WTC11 (cell line): ENCODE data around the gene KDM3B. TPM values are rescaled to one million over a fixed set of nuclear protein-coding genes. Genes with fewer than 3 reads are reported as not detected.
A peak's percentile ranks its signal among the peaks of the same experiment; 100 is the strongest.

Source experiments
- ATAC-seq: fragments of 200-7000 bp; cut with Tn5 transposase; 2 replicates; pipeline ENCODE4 v1.10.0; 2021; ENCODE audit warnings: mild to moderate bottlenecking, moderate library complexity
- CTCF ChIA-PET: fragments of 300-600 bp; sonication (Branson Sonifier 250); formaldehyde crosslinking; loops from one replicate; lab custom pipeline; 2021; ENCODE audit warnings: antibody characterized with exemption; lab: Charles Lee
- POLR2A ChIA-PET: fragments of 350-600 bp; sonication (Branson Sonifier 250); formaldehyde crosslinking; loops from one replicate; lab custom pipeline; 2021; ENCODE audit warnings: antibody characterized with exemption; lab: Charles Lee
- DNase-seq: peaks from one replicate; pipeline ENCODE4 v3.0.0; 2021; ENCODE audit warnings: low spot score
- H3K27ac Mint-ChIP-seq: 2 replicates; pipeline ENCODE4 v1.8.0; 2021; ENCODE audit warnings: mixed read lengths
- H3K27me3 Mint-ChIP-seq: 2 replicates; pipeline ENCODE4 v1.8.0; 2021; ENCODE audit warnings: low read depth, mild to moderate bottlenecking, moderate library complexity, mixed read lengths
- H3K36me3 Mint-ChIP-seq: 2 replicates; pipeline ENCODE4 v1.8.0; 2021; ENCODE audit warnings: mixed read lengths
- H3K4me1 Mint-ChIP-seq: 2 replicates; pipeline ENCODE4 v1.8.0; 2022; ENCODE audit warnings: mixed read lengths
- H3K4me3 Mint-ChIP-seq: 2 replicates; pipeline ENCODE4 v1.8.0; 2021; ENCODE audit warnings: mild to moderate bottlenecking, moderate library complexity, mixed read lengths
- H3K9me3 Mint-ChIP-seq: 2 replicates; pipeline ENCODE4 v1.8.0; 2021; ENCODE audit warnings: mixed read lengths
- ATF1 ChIP-seq: sonication (generic); formaldehyde crosslinking; IDR thresholded peaks from 2 replicates; pipeline ENCODE4 v1.8.1; 2023; ENCODE audit warnings: mild to moderate bottlenecking, moderate library complexity, missing genetic modification reagents
- HMGA2 ChIP-seq: fragments of 250-450 bp; sonication (Bioruptor Pico); IDR thresholded peaks from 2 replicates; pipeline ENCODE4 v1.4.0; 2021; ENCODE audit warnings: mild to moderate bottlenecking, moderate library complexity
- JUN ChIP-seq: sonication (generic); formaldehyde crosslinking; IDR thresholded peaks from 2 replicates; pipeline ENCODE4 v1.8.0; 2023; ENCODE audit warnings: mild to moderate bottlenecking, missing genetic modification reagents
- NR1H2 ChIP-seq: sonication (generic); formaldehyde crosslinking; IDR thresholded peaks from 2 replicates; pipeline ENCODE4 v1.9.0; 2021; ENCODE audit warnings: mild to moderate bottlenecking, moderate library complexity, missing genetic modification reagents
- RORB ChIP-seq: fragments of 250-450 bp; sonication (Bioruptor Pico); IDR thresholded peaks from 2 replicates; pipeline ENCODE4 v1.9.0; 2021; ENCODE audit warnings: mild to moderate bottlenecking
- SP1 ChIP-seq: sonication (generic); formaldehyde crosslinking; conservative IDR thresholded peaks from 2 replicates; pipeline ENCODE4 v1.8.1; 2022; ENCODE audit warnings: missing genetic modification reagents
- TCF7 ChIP-seq: sonication (generic); formaldehyde crosslinking; IDR thresholded peaks from 2 replicates; pipeline ENCODE4 v1.8.0; 2022; ENCODE audit warnings: mild to moderate bottlenecking, low read depth, missing genetic modification reagents, moderate library complexity
- TP53 ChIP-seq: sonication (generic); formaldehyde crosslinking; IDR thresholded peaks from 2 replicates; pipeline ENCODE4 v1.8.1; 2023; ENCODE audit warnings: mild to moderate bottlenecking, missing genetic modification reagents
- ZBTB21 ChIP-seq: sonication (generic); formaldehyde crosslinking; IDR thresholded peaks from 2 replicates; pipeline ENCODE4 v1.8.1; 2023; ENCODE audit warnings: mild to moderate bottlenecking, missing genetic modification reagents, borderline replicate concordance
- ZNF232 ChIP-seq: sonication (generic); formaldehyde crosslinking; IDR thresholded peaks from 2 replicates; pipeline ENCODE4 v1.8.0; 2022; ENCODE audit warnings: mild to moderate bottlenecking, missing genetic modification reagents
- ZNF416 ChIP-seq: fragments of 250-450 bp; sonication (Bioruptor Pico); IDR thresholded peaks from 2 replicates; pipeline ENCODE4 v1.9.0; 2021; ENCODE audit warnings: mild to moderate bottlenecking, inconsistent platforms
- total RNA-seq: library from RNA; stranded (reverse); gene quantifications from 3 replicates; pipeline ENCODE4 v1.2.3, GENCODE V29; 2021
- TF ChIP-seq, protein P1 (sequence below): sonication (generic); formaldehyde crosslinking; IDR thresholded peaks from 2 replicates; pipeline ENCODE4 v1.8.1; 2023; ENCODE audit warnings: mild to moderate bottlenecking, moderate library complexity, missing genetic modification reagents
- TF ChIP-seq, protein P2 (sequence below): sonication (generic); formaldehyde crosslinking; conservative IDR thresholded peaks from 2 replicates; pipeline ENCODE4 v1.8.1; 2023; ENCODE audit warnings: mild to moderate bottlenecking, low read depth, missing genetic modification reagents, moderate library complexity
- TF ChIP-seq, protein P3 (sequence below): sonication (generic); formaldehyde crosslinking; IDR thresholded peaks from 2 replicates; pipeline ENCODE4 v1.8.0; 2022; ENCODE audit warnings: mild to moderate bottlenecking, missing genetic modification reagents
- TF ChIP-seq, protein P4 (sequence below): fragments of 250-450 bp; sonication (Bioruptor Pico); IDR thresholded peaks from 2 replicates; pipeline ENCODE4 v1.9.0; 2021; ENCODE audit warnings: mild to moderate bottlenecking
- TF ChIP-seq, protein P5 (sequence below): sonication (generic); formaldehyde crosslinking; IDR thresholded peaks from 2 replicates; pipeline ENCODE4 v1.8.1; 2023; ENCODE audit warnings: mild to moderate bottlenecking, missing genetic modification reagents, moderate library complexity
- TF ChIP-seq, protein P6 (sequence below): sonication (generic); formaldehyde crosslinking; IDR thresholded peaks from 2 replicates; pipeline ENCODE4 v1.8.0; 2022; ENCODE audit warnings: mild to moderate bottlenecking, missing genetic modification reagents
- TF ChIP-seq, protein P7 (sequence below): sonication (generic); formaldehyde crosslinking; IDR thresholded peaks from 2 replicates; pipeline ENCODE4 v1.8.0; 2022; ENCODE audit warnings: mild to moderate bottlenecking, missing genetic modification reagents

The KDM3B gene
- total RNA-seq, 1 experiment from 2014 or later, result 87.9 TPM

DNA sequence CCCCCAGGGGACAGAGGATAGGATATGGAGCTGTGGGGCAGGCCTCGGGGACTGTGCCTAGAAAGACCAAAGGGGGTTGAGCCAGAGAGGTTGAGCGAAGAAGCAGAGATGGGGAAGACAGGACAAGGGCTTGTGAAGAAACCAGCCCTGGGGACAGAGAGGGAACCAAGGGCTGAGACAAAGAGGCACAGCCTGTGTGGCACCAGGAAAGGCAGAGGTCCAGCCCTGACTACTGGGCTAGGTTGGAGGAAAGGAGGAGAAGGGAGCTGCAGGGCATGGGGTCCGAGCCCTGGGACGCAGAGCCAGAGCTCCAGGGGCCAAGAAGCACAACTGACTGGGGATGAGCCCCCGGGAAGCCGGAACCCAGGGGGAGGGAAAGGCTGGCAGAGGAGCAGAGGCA lies 95.6 kb downstream of the KDM3B start:
- CTCF ChIA-PET, result interaction anchor here (2.2 to 5.9 kb wide), 5 partner anchors 8 to 100 kb away, joined by 8 to 154 read pairs (median 32); partner anchors contain the start of genes EGR1, KDM3B and REEP2
- POLR2A ChIA-PET, result interaction anchor here (3.1 kb wide), 1 partner anchor 17 kb away, joined by 18 read pairs; the partner anchor contains the start of gene EGR1
- Mint-ChIP-seq H3K36me3 (no peaks in the 10 kb centered on the region), H3K27me3 (no peaks in the 10 kb centered on the region; the same call in 1 of the 2 replicates), H3K27ac (peak overlapping the region; percentile 72; the same call in 1 of the 2 replicates), H3K4me1 (peaks cover 12% of the 10 kb centered on the region), H3K9me3 (no peaks in the 10 kb centered on the region), H3K4me3 (no peak overlapping the region)
- DNase-seq (no peak), ATAC-seq (no peak)
- TF ChIP-seq RORB (CRISPR knock-in tag), result no peak

DNA sequence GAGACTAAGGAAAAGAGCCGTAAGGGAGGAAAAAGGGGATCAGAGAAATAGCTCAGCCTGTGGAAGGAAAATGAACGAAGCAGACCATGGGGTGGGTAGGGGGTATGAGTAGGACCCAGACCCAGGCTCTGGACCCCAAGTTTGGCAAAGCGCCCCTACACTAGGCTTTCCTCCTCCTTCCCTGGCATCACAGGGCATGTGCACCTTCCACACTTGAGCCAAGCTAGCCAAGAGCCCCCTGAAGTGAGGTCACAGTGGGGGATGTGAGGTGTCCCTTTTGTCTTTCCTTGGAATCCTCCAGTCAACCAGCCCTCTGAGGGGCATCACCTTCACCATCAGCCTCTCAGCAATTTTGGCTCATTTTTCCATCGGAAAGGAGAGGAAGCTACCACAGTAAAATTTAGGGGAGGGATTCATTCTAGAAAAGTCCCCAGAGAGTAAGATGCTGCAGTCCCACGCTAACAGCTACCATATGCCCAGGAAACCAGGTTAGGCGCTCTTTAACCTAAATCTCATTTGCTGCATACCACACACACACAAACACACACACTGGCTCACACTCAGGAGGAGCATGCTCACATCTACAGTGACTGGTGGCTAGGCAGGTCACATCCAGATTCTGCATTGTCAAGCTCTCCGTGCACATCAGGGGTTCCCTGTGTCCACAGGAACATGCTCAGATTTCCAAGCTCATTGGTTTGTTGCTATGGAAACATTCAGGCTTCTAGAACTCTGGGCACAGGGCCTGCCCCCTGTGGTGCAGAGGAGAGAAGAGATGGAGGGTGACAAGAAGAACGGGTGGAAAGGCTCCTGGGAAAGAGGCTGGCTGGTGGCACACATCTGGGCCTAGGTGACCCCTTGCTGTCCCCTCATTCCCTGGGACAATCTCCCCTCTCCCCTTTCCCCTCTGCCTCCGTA lies 96.3 kb downstream of the KDM3B start:
- H3K27me3 Mint-ChIP-seq, result no peaks in the 10 kb centered on the region; the same call in 1 of the 2 replicates
- CTCF ChIA-PET, result interaction anchor here (1.0 to 5.9 kb wide), 10 partner anchors 9 to 99 kb away, joined by 3 to 154 read pairs (median 11); partner anchors contain the start of genes EGR1, KDM3B and REEP2
- no peak overlapping the region for H3K4me3 Mint-ChIP-seq
- no peaks in the 10 kb centered on the region for H3K36me3 Mint-ChIP-seq
- no peaks in the 10 kb centered on the region for H3K9me3 Mint-ChIP-seq
- ATAC-seq (no peak), DNase-seq (peak; percentile 12)
- H3K27ac Mint-ChIP-seq, result no peak overlapping the region; the same call in 1 of the 2 replicates
- POLR2A ChIA-PET, result interaction anchor here (1.2 to 3.1 kb wide), 3 partner anchors 14 to 94 kb away, joined by 3 to 18 read pairs (median 5); partner anchors contain the start of genes EGR1 and ETF1
- H3K4me1 Mint-ChIP-seq, result peaks cover 12% of the 10 kb centered on the region
- TF ChIP-seq JUN (CRISPR knock-in tag), result no peak
- TF ChIP-seq ZNF416 (CRISPR knock-in tag), result no peak
- TF ChIP-seq ZNF232 (CRISPR knock-in tag), result no peak
- TF ChIP-seq TP53 (CRISPR knock-in tag), result no peak
- TF ChIP-seq, protein P1, sequence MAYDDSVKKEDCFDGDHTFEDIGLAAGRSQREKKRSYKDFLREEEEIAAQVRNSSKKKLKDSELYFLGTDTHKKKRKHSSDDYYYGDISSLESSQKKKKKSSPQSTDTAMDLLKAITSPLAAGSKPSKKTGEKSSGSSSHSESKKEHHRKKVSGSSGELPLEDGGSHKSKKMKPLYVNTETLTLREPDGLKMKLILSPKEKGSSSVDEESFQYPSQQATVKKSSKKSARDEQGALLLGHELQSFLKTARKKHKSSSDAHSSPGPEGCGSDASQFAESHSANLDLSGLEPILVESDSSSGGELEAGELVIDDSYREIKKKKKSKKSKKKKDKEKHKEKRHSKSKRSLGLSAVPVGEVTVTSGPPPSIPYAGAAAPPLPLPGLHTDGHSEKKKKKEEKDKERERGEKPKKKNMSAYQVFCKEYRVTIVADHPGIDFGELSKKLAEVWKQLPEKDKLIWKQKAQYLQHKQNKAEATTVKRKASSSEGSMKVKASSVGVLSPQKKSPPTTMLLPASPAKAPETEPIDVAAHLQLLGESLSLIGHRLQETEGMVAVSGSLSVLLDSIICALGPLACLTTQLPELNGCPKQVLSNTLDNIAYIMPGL (CRISPR knock-in tag), result no peak
- no peak for TF ChIP-seq HMGA2 (CRISPR knock-in tag)
- TF ChIP-seq, protein P2, sequence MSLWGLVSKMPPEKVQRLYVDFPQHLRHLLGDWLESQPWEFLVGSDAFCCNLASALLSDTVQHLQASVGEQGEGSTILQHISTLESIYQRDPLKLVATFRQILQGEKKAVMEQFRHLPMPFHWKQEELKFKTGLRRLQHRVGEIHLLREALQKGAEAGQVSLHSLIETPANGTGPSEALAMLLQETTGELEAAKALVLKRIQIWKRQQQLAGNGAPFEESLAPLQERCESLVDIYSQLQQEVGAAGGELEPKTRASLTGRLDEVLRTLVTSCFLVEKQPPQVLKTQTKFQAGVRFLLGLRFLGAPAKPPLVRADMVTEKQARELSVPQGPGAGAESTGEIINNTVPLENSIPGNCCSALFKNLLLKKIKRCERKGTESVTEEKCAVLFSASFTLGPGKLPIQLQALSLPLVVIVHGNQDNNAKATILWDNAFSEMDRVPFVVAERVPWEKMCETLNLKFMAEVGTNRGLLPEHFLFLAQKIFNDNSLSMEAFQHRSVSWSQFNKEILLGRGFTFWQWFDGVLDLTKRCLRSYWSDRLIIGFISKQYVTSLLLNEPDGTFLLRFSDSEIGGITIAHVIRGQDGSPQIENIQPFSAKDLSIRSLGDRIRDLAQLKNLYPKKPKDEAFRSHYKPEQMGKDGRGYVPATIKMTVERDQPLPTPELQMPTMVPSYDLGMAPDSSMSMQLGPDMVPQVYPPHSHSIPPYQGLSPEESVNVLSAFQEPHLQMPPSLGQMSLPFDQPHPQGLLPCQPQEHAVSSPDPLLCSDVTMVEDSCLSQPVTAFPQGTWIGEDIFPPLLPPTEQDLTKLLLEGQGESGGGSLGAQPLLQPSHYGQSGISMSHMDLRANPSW (CRISPR knock-in tag), result no peak
- TF ChIP-seq, protein P3, sequence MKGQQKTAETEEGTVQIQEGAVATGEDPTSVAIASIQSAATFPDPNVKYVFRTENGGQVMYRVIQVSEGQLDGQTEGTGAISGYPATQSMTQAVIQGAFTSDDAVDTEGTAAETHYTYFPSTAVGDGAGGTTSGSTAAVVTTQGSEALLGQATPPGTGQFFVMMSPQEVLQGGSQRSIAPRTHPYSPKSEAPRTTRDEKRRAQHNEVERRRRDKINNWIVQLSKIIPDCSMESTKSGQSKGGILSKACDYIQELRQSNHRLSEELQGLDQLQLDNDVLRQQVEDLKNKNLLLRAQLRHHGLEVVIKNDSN, result no peak
- TF ChIP-seq NR1H2 (CRISPR knock-in tag), result no peak
- TF ChIP-seq, protein P4, sequence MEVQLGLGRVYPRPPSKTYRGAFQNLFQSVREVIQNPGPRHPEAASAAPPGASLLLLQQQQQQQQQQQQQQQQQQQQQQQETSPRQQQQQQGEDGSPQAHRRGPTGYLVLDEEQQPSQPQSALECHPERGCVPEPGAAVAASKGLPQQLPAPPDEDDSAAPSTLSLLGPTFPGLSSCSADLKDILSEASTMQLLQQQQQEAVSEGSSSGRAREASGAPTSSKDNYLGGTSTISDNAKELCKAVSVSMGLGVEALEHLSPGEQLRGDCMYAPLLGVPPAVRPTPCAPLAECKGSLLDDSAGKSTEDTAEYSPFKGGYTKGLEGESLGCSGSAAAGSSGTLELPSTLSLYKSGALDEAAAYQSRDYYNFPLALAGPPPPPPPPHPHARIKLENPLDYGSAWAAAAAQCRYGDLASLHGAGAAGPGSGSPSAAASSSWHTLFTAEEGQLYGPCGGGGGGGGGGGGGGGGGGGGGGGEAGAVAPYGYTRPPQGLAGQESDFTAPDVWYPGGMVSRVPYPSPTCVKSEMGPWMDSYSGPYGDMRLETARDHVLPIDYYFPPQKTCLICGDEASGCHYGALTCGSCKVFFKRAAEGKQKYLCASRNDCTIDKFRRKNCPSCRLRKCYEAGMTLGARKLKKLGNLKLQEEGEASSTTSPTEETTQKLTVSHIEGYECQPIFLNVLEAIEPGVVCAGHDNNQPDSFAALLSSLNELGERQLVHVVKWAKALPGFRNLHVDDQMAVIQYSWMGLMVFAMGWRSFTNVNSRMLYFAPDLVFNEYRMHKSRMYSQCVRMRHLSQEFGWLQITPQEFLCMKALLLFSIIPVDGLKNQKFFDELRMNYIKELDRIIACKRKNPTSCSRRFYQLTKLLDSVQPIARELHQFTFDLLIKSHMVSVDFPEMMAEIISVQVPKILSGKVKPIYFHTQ (CRISPR knock-in tag), result no peak
- TF ChIP-seq, protein P5, sequence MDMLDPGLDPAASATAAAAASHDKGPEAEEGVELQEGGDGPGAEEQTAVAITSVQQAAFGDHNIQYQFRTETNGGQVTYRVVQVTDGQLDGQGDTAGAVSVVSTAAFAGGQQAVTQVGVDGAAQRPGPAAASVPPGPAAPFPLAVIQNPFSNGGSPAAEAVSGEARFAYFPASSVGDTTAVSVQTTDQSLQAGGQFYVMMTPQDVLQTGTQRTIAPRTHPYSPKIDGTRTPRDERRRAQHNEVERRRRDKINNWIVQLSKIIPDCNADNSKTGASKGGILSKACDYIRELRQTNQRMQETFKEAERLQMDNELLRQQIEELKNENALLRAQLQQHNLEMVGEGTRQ (CRISPR knock-in tag), result no peak
- no peak for TF ChIP-seq TCF7 (CRISPR knock-in tag)
- TF ChIP-seq, protein P6, sequence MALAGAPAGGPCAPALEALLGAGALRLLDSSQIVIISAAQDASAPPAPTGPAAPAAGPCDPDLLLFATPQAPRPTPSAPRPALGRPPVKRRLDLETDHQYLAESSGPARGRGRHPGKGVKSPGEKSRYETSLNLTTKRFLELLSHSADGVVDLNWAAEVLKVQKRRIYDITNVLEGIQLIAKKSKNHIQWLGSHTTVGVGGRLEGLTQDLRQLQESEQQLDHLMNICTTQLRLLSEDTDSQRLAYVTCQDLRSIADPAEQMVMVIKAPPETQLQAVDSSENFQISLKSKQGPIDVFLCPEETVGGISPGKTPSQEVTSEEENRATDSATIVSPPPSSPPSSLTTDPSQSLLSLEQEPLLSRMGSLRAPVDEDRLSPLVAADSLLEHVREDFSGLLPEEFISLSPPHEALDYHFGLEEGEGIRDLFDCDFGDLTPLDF (CRISPR knock-in tag), result no peak
- no peak for TF ChIP-seq SP1 (CRISPR knock-in tag)
- TF ChIP-seq ZBTB21 (CRISPR knock-in tag), result no peak
- TF ChIP-seq, protein P7, sequence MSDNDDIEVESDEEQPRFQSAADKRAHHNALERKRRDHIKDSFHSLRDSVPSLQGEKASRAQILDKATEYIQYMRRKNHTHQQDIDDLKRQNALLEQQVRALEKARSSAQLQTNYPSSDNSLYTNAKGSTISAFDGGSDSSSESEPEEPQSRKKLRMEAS (CRISPR knock-in tag), result no peak
- TF ChIP-seq ATF1, result no peak
